OCI-LY1 (cell line): ENCODE data around the gene VCX2.

Experiments used
- H2AFZ ChIP-seq: fragments of 200-600 bp; sonication (generic), shearing (Covaris generic); 2 replicates; pipeline ENCODE4 v1.6.0; 2014; ENCODE audit warnings: antibody characterized with exemption, mild to moderate bottlenecking, low read length
- H3F3A ChIP-seq: fragments of 200-600 bp; sonication (generic), shearing (Covaris generic); 2 replicates; pipeline ENCODE4 v1.6.0; 2014; ENCODE audit warnings: mild to moderate bottlenecking, antibody characterized with exemption, low read length, moderate library complexity; ENCODE audit not compliant: insufficient read depth
- H3K27ac ChIP-seq: fragments of 200-600 bp; sonication (generic); 2 replicates; pipeline ENCODE4 v1.5.1; 2014; ENCODE audit warnings: low read length, mixed run types, mild to moderate bottlenecking, low read depth; ENCODE audit not compliant: poor library complexity, severe bottlenecking
- H3K27me3 ChIP-seq: fragments of 200-600 bp; sonication (generic); 2 replicates; pipeline ENCODE4 v1.6.0; 2014; ENCODE audit warnings: antibody characterized with exemption, mild to moderate bottlenecking, low read length, moderate library complexity; ENCODE audit not compliant: insufficient read depth
- H3K36me3 ChIP-seq: fragments of 200-600 bp; sonication (generic); 2 replicates; pipeline ENCODE4 v1.6.1; 2014; ENCODE audit warnings: mild to moderate bottlenecking, antibody characterized with exemption, low read length, moderate library complexity, mixed read lengths; ENCODE audit not compliant: insufficient read depth
- H3K4me1 ChIP-seq: fragments of 200-600 bp; sonication (generic); 2 replicates; pipeline ENCODE4 v1.5.1; 2014; ENCODE audit warnings: mild to moderate bottlenecking, low read length, moderate library complexity; ENCODE audit not compliant: insufficient read depth, severe bottlenecking
- H3K4me2 ChIP-seq: fragments of 200-600 bp; sonication (generic), shearing (Covaris generic); 2 replicates; pipeline ENCODE4 v1.6.1; 2014; ENCODE audit warnings: low read length
- H3K4me3 ChIP-seq: fragments of 200-600 bp; sonication (generic); 2 replicates; pipeline ENCODE4 v1.5.1; 2014; ENCODE audit warnings: low read length, low read depth, mild to moderate bottlenecking, mixed read lengths; ENCODE audit not compliant: poor library complexity, severe bottlenecking
- H3K79me2 ChIP-seq: fragments of 200-600 bp; shearing (Covaris generic); 2 replicates; pipeline ENCODE4 v1.6.1; 2016; ENCODE audit warnings: mixed run types, low read length, mixed read lengths; ENCODE audit not compliant: insufficient read depth
- H3K9ac ChIP-seq: fragments of 200-600 bp; sonication (generic), shearing (Covaris generic); 2 replicates; pipeline ENCODE4 v1.6.1; 2014; ENCODE audit warnings: mild to moderate bottlenecking, low read length, mixed read lengths
- H3K9me2 ChIP-seq: fragments of 200-600 bp; sonication (generic), shearing (Covaris generic); 2 replicates; pipeline ENCODE4 v1.6.1; 2014; ENCODE audit warnings: low read depth, mild to moderate bottlenecking, low read length, mixed read lengths
- H3K9me3 ChIP-seq: fragments of 200-600 bp; shearing (Covaris generic); 2 replicates; pipeline ENCODE4 v1.6.1; 2014; ENCODE audit warnings: low read length, mixed read lengths
- H4K20me1 ChIP-seq: fragments of 200-600 bp; sonication (generic), shearing (Covaris generic); 2 replicates; pipeline ENCODE4 v1.6.0; 2016; ENCODE audit warnings: mild to moderate bottlenecking, low read length; ENCODE audit not compliant: insufficient read depth
- CTCF ChIP-seq: fragments of 200-600 bp; sonication (generic), shearing (Covaris generic); IDR thresholded peaks from 2 replicates; pipeline ENCODE4 v1.5.1; 2017; ENCODE audit warnings: mild to moderate bottlenecking, antibody characterized with exemption, low read length, moderate library complexity, mixed read lengths
- EZH2 ChIP-seq: fragments of 200-600 bp; sonication (generic), shearing (Covaris generic); IDR thresholded peaks from 2 replicates; pipeline ENCODE4 v1.8.0; 2017; ENCODE audit warnings: borderline replicate concordance, mixed run types, mild to moderate bottlenecking, antibody characterized with exemption, low read length, moderate library complexity, mixed read lengths

VCX2 gene

GRCh38 chrX:8141896-8142295, 29.2 kb downstream of the VCX2 start:
- H3F3A ChIP-seq = no peaks in the 10 kb centered on the region
- H3K27ac ChIP-seq = no peak overlapping the region
- H3K4me1 ChIP-seq = no peaks in the 10 kb centered on the region
- no peaks in the 10 kb centered on the region for H4K20me1 ChIP-seq
- H3K4me3 ChIP-seq = no peak overlapping the region
- no peaks in the 10 kb centered on the region for H3K36me3 ChIP-seq
- H3K27me3 ChIP-seq = no peaks in the 10 kb centered on the region
- H2AFZ ChIP-seq = no peak overlapping the region
- H3K9me3 ChIP-seq = no peaks in the 10 kb centered on the region
- H3K9ac ChIP-seq = no peak overlapping the region
- no peak overlapping the region for H3K4me2 ChIP-seq
- H3K9me2 ChIP-seq = no peaks in the 10 kb centered on the region
- no peaks in the 10 kb centered on the region for H3K79me2 ChIP-seq
- TF ChIP-seq CTCF (no peak), EZH2 (no peak)

- no peaks in the 10 kb centered on the region for H3K27me3 ChIP-seq
- TF ChIP-seq CTCF (no peak), EZH2 (no peak)
- H3K4me2 ChIP-seq = no peak overlapping the region
- no peaks in the 10 kb centered on the region for H3K4me1 ChIP-seq
- H3K79me2 ChIP-seq = no peaks in the 10 kb centered on the region
- no peaks in the 10 kb centered on the region for H3F3A ChIP-seq
- H3K9me3 ChIP-seq = no peaks in the 10 kb centered on the region
- H4K20me1 ChIP-seq = no peaks in the 10 kb centered on the region
- H3K27ac ChIP-seq = no peak overlapping the region
- H3K36me3 ChIP-seq = no peaks in the 10 kb centered on the region
- no peak overlapping the region for H3K9ac ChIP-seq
- no peak overlapping the region for H2AFZ ChIP-seq
- no peaks in the 10 kb centered on the region for H3K9me2 ChIP-seq
- no peak overlapping the region for H3K4me3 ChIP-seq
Measured at GRCh38 chrX:8140986-8141744, 29.9 kb downstream of the VCX2 start.

- Histone ChIP-seq H3K27me3 (no peaks in the 10 kb centered on the region), H3K4me3 (no peak overlapping the region), H3K9me3 (no peaks in the 10 kb centered on the region), H2AFZ (no peak overlapping the region), H3K4me1 (no peaks in the 10 kb centered on the region), H3K27ac (no peak overlapping the region), H3K36me3 (no peaks in the 10 kb centered on the region), H3K79me2 (no peaks in the 10 kb centered on the region), H3K4me2 (no peak overlapping the region), H3F3A (no peaks in the 10 kb centered on the region), H4K20me1 (no peaks in the 10 kb centered on the region), H3K9ac (no peak overlapping the region), H3K9me2 (no peaks in the 10 kb centered on the region)
- TF ChIP-seq CTCF (no peak), EZH2 (no peak)
Measured at GRCh38 chrX:8139716-8140115, 31.4 kb downstream of the VCX2 start.
